ENCODE data around the gene CFAP61.
"Not testable (repeated sequence)": the region's sequence is repeated elsewhere in the genome, so short reads cannot be mapped to it uniquely, and the experiment has no call there.

CFAP61 gene

GRCh38 chr20:20327746-20328145 lies 275.4 kb downstream of the CFAP61 start:
- DNase-seq (ENCODE audit: low read depth), result no peak

- no peak for DNase-seq (ENCODE audit: low read depth)
These were observed 277.2 kb downstream of the CFAP61 start for GRCh38 chr20:20329564-20329963.

- no peak for DNase-seq (ENCODE audit: low read depth)
These were observed 278.8 kb downstream of the CFAP61 start for GRCh38 chr20:20331156-20331555.

- DNase-seq (ENCODE audit: low read depth), result no peak
These were observed 279.5 kb downstream of the CFAP61 start for GRCh38 chr20:20331817-20332216.

GRCh38 chr20:20333866-20334265 lies 281.5 kb downstream of the CFAP61 start:
- no peak for DNase-seq (ENCODE audit: low read depth)

GRCh38 chr20:20334489-20334888 lies 282.2 kb downstream of the CFAP61 start:
- DNase-seq (ENCODE audit: low read depth), result no peak

- no peak for DNase-seq (ENCODE audit: low read depth)
These were observed 285.9 kb downstream of the CFAP61 start for GRCh38 chr20:20338133-20338730.

GRCh38 chr20:20340443-20340842 lies 288.1 kb downstream of the CFAP61 start:
- DNase-seq (ENCODE audit: low read depth), result no peak

GRCh38 chr20:20341371-20341770 lies 289.0 kb downstream of the CFAP61 start:
- DNase-seq (ENCODE audit: low read depth), result no peak

- no peak for DNase-seq (ENCODE audit: low read depth)
These were observed 289.7 kb downstream of the CFAP61 start for GRCh38 chr20:20342066-20342465.

- no peak for DNase-seq (ENCODE audit: low read depth)
These were observed 291.6 kb downstream of the CFAP61 start for GRCh38 chr20:20343932-20344331.

- no peak for DNase-seq (ENCODE audit: low read depth)
These were observed 292.1 kb downstream of the CFAP61 start for GRCh38 chr20:20344476-20344875.

- no peak for DNase-seq (ENCODE audit: low read depth)
These were observed 301.2 kb downstream of the CFAP61 start for GRCh38 chr20:20353576-20353975.

- DNase-seq (ENCODE audit: low read depth), result not testable (repeated sequence)
These were observed 303.2 kb downstream of the CFAP61 start for GRCh38 chr20:20355503-20355902.

- DNase-seq (ENCODE audit: low read depth), result no peak
These were observed 306.5 kb downstream of the CFAP61 start for GRCh38 chr20:20358801-20359200.

- DNase-seq (ENCODE audit: low read depth), result no peak
These were observed 307.3 kb downstream of the CFAP61 start for GRCh38 chr20:20359628-20360027.

GRCh38 chr20:20360464-20360863 lies 308.1 kb downstream of the CFAP61 start:
- no peak for DNase-seq (ENCODE audit: low read depth)

GRCh38 chr20:20362774-20363433 lies 310.6 kb downstream of the CFAP61 start:
- no peak for DNase-seq (ENCODE audit: low read depth)

- no peak for DNase-seq (ENCODE audit: low read depth)
These were observed 311.1 kb downstream of the CFAP61 start for GRCh38 chr20:20363434-20363798.

GRCh38 chr20:20363799-20364592 lies 311.7 kb downstream of the CFAP61 start:
- DNase-seq (ENCODE audit: low read depth), result no peak

- no peak for DNase-seq (ENCODE audit: low read depth)
These were observed 312.5 kb downstream of the CFAP61 start for GRCh38 chr20:20364593-20365479.

- DNase-seq (ENCODE audit: low read depth), result no peak
These were observed 313.3 kb downstream of the CFAP61 start for GRCh38 chr20:20365480-20366161.

All from activated T-cell treated with anti-CD3 and anti-CD28 coated beads for 24 hours (primary cell).